HPDE6-E6E7 (cell line): ENCODE data around the gene DUSP10.

Experiments
- DNase-seq: peaks from one replicate; pipeline ENCODE4 v3.0.0; 2011; ENCODE audit warnings: missing footprints; ENCODE audit errors: extremely low spot score

DUSP10 gene

DNA sequence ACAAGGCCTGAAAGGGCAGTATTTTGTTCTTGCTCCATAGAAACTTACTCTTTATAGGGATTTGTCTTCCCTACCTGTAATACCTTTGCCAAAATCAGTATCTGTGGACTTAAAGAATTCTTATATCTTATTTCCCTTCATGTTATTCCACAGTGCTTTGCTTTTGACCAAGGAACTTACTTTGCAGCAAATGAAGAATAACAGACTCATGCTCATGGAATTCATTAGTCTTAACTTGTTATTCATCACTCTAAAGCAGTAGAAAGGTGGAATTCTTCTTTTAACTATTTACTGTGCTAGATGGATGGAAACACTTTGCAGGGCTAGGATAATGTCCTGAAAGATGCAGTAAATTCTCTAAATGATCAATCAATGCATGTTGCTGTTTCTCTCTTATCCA is 45.9 kb downstream of the DUSP10 start:
- no peak for DNase-seq

DNA sequence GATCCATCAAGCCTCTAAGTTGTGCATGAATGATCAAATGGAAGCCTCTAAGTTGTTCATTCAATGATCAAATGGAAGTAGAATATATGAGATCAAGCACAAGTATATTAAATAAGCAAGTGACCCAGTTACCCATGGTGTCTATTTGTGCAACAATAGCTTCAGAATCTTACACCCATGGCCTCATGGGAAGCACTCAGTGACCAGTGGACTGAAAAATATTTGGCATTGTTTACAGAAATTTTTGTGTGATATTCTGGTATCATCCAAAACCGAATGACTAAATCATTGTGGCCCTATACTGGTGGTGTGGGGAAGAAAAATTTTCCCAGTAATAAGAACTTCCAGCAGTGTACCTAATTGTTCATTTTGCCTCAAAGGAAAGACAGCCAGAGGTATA is 46.6 kb downstream of the DUSP10 start:
- DNase-seq, result no peak

DNA sequence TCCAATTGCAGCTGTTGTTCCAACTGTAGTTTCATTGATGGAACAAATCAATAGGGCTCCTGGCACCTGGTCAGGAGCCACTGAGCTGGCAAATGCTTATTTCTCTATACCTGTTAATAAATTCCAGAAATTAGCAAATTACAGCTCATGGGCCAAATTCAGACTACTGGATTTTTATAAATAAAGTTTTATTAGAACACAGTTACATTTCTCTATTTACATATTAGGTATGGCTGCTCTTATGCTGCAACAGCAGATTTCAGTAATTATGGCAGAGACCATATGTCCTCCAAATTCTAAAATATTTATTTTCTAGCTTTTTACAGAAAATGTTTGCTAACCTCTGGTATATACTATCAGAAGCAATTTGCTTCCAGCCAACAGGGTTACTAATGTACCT is 47.8 kb downstream of the DUSP10 start:
- no peak for DNase-seq

DNA sequence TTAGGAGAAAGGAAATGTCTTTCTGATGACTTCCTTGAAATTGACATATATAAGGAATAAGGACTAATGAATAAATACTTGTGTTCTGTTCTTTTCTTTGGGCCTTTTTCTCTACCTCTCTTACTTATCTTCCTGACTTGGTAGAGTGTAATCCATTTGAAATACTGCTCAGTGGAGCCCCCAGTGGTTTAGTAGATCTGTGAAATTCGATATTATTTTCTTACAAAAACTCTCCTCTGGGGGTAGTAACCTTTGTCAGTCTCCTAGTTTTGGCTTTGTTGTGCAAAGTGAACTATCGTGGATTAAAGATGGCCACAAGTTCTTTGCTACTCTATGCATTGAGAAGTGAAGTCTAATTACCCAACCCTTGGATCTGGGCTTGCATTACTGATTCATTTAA is 48.8 kb downstream of the DUSP10 start:
- DNase-seq, result no peak

DNA sequence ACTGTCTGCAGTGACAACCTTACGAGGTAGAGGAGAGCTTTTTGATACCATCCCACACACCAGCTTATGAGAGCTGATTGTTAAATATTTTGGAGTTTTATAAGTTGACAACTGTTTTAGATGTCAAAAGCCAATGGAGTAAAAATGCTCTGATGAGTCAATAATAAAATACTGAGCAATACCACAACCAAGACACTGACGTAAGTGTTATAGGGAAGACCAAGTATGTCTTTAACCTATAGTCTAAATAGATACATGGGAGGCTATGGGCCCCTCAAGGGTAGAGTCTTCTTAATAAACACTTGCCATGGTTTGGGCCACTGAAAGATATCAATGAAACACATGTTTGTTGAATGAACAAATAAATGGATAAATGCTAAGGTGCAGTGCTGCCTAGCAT is 49.2 kb downstream of the DUSP10 start:
- DNase-seq, result no peak

DNA sequence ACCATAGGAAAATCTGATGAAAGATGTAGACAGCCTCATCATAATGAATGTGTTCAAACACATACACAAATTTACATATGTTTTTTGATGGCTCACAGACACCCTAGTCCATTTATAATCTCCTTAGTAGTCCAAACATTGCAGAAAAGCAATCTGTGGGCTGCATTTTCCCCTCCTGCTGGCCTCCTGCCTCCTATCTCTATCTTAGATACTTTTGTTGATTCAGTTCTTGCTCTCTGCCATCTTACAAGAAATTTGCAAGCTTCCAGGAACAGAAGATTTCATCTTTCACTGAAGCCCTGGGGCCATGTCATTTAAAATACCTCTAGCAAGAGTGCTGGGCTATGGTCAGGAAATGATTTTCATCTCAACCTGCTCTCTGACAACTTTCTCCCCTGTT is 50.6 kb downstream of the DUSP10 start:
- DNase-seq, result no peak

DNA sequence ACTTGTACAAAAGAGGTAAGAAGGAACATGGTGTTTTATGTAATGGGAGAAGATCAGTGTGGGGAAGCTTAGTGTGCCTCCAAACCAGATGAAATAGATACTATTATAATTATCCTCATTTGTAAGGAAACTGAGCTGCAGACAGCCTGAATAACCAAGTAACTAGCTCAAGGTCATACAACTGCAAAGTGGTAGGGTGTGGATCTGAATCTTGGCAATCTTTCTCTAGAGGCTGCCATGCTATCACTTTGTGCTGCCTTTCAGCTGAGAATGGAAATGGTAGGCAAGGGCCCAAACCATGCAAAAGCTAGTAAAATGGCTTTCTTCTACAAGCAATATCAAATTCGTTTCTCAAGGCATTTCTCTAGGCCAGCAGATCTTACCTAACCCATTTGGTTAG is 51.0 kb downstream of the DUSP10 start:
- no peak for DNase-seq

DNA sequence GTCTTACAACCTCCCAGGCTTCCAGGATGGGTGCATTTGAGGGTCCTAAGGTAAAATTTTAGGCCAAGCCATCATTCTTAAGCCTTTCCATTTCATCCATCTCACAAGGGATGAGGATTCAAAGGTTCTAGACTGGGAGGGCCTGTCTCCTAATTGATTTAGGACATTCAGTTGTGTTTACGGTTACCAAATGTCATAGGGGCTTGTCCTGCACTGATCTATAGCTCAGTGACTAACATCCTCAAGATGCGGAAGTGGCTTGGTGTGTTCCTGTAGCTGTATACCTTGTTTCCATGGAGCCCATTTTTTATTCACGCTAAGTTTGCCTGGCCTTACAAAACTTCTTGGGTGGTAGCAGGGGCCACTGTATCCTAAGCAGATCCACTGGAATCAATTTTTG is 52.8 kb downstream of the DUSP10 start:
- peak; percentile 21 for DNase-seq

DNA sequence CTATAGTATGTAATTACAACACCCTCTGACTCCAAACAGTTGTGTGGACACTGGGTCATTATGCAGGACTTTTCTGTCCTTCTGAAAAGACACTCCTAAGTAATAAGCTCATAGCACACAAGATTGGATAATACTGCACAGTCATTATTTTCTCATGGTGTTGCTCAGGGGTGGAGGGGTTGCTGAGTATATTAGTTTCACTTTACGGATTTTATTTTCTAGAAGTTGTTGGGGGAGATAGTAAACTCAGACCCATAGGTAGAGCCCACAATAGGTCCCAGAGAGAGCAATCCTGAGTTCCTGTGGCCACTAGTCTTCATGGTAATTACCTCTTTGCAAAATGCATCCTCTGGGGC is 53.4 kb downstream of the DUSP10 start:
- DNase-seq, result no peak

DNA sequence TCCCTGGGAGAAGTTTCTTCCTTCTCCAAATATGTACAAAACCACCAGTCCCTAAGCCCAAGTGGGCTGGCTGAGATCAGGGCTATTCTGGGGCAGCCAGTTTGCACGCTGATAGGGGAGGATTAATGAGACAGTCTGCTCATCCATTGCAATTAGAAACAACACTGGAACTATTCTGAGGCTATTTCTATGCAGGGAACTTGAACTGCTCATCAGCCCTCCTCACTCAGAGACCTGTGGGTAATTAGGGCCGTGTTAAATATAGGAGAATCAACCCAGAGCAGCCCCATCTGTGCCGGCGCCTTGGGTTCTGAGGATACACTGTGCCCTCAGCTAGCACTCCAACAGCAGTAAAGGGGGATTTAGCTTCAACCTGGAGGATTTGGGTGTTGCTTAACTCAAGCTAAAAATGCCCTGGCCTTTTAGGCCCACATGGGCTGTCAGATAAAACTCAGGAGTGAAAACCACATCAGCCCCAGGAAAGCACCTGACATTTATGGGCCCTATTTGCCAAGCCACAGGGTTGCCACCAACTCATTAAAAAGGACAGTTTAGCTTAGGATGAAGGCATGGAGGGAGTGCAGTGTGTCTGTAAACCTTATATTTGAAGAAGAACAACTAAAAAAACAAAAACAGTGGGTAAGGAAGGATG is 53.9 kb downstream of the DUSP10 start:
- no peak for DNase-seq

DNA sequence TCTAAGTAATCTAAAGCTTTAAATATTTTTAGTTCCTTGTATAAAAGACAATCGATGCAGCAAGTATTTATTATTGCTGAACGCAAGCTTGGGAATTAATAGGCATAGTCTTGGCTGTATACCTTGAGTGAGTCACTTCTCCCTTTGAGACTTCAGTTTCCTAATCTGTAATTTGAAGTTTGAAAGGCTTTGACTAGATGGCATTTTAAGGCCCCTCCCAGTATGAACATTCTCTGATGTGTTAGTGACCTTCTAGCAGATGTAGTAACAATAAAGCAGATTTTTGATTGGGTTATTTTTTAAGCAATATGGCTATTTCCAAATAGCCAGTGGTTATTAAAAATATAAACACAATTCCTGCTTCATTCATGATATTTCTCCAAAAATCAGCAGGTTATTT is 58.2 kb downstream of the DUSP10 start:
- DNase-seq, result no peak

DNA sequence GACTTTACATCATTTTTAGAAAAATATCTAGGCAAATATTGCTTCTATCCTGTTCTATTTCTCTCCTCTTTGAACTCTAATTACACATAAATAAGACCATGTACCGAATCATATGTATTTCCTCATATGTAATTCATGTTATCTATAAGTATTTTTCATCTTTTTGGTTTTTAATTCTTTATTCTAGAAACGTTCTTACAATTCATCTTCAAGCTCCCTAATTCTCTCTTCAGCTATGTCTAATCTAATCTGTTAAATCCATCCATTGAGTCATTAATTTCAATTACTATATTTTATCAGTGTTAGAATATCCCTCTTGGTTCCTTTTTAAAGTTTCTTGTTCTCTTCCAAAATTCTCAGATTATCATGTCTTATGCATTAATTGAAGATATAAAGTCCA is 61.8 kb downstream of the DUSP10 start:
- DNase-seq, result no peak

DNA sequence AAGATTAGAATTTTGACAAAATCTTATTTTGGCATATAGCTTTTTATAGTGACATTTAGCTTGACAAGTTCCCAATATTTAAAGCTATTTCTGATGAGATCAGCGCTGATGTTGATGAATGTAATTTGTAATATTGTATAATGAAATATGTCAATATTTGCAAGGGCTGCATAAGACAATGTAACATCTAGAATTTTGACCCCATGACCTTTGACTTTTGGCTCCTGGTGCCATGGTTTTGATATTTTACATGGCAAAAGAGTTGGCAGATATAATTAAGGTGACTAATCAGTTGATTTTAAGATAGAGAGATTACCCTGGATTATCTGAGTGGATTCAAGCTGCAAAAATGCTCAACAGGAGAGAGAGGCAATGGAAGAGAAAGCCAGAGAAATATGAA is 63.9 kb downstream of the DUSP10 start:
- DNase-seq, result no peak

DNA sequence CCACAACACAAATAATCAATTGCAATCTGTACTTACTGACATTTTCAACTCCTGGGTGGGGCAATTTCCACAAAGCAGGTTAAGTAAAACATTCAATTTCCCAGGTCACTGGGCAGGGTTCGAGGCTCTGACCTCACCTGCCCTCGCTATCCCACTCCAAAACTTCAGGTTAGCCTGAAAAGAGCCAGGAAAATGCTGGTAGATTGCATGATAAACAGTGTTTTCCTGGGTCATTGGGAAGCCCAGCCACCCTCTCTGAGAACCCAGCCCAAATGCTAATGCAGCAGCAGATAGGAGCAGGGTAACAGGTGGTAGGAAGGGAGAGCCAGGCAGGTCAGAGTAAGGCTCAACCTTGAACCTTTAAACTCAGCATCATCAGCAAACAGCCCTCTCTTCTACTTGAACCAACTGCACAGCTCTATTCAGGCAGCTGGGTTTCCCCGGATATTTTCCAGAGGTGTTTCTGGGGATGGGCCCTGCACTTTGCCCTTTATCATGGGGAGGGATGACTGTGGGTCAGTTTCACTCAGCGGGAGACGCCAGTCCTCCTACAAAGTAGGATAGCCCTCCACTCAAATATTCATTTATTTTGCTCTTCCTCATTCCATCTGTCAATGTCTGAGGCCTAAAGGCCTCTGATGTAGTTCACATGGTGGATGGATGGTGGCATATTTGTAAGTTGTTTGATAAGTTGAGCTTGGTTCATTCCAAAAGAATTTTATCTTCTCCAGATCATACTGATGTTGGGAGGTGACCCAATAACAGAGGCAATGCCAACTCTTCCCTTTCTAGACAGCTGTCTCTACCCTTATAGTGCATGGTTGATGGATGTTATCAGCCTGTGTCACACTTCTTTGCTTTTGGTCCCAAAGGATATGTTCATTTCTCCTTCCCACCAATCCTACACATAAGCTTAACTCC is 65.7 kb downstream of the DUSP10 start:
- no peak for DNase-seq

DNA sequence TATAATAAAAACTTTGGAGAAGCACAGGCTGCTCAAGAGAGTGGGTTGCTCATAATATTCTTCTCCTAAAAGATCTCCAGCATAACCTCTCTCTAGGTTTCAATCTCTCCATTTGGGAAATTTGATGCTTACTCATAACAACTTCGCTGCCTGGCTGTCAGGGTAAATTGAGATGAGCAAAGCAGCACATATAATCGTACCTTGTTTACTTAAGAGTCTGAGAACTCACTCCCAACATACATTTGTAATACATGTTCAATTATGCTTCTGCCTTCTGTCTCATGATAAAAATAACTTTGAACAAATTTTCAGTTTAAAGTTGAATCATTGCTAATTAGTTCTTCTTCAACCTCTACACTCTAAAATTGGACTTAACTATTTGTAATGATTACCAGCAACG is 68.9 kb downstream of the DUSP10 start:
- DNase-seq, result no peak

DNA sequence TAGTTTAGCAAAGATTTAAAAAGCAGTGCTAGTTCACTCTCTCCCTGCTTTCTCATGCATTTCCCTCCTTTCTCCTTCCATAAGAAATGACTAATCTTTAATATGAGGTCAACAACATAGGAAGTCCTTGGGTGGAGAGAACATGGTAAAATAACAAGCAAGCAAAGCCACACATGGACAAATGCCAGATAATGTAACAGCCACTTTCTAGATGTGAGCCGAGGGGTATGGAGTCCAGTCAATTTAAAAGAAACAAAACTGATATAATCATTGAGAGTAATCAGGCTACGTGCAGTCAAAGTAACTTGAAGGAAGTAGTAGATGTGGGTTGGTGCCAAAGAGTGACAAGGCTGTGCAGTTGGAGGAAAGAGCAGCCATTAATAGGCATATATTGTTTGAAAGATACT is 69.6 kb downstream of the DUSP10 start:
- no peak for DNase-seq

DNA sequence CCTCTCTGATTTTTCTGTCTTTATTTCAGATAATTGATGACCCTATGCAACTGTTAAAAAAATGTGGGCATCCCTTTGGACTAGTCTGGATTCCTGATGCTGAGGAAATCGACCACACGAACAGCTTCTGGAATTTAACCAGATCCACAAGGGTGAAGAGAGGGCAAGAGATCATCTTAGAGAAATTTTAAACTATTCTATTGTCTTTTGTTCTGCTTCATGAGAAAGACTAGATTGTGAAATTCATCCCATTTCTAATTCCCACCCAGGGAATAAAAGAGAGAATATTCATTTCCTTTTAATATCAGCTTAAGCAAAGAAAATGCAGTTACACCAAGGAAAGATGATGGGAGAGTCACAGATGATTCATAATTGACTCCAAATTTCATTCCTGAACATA is 71.8 kb downstream of the DUSP10 start:
- no peak for DNase-seq

DNA sequence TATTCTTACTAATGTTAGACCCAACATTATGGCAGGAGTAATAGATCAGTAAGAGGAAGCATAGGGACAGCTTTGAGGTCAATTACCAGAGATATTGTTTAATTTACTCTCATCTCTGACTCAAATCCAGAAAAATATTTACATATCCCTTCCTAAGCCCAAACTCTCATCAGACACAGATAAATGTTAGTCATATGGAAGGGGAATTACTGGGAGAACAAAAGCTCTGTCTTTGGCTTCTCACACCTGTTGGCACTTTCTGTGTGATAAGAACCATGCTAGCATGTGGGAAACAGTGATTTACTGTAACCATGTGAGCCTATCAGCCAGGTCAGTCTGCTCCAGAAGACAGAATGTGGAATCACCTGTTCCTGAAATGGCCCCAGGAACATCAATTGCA is 72.4 kb downstream of the DUSP10 start:
- DNase-seq, result no peak

DNA sequence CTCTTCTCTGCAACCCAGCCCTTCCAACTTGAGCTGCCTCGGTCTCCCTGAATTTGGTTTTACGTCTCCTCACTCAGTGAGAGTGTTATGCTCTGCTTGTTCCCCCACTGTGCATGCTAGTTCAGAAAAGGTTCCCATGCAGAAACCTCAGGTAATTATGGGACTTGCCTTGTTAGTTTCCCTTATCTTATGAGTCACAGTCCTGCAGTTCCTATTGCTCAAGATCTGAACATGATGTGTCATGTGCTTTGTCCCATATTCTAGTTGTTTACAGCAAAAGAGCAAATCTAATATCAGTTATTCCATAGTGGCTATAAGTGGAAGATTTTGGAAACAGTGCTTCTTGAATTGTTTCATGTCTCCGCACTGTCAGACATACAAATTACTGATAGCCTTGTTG is 74.4 kb downstream of the DUSP10 start:
- DNase-seq, result peak; percentile 76

DNA sequence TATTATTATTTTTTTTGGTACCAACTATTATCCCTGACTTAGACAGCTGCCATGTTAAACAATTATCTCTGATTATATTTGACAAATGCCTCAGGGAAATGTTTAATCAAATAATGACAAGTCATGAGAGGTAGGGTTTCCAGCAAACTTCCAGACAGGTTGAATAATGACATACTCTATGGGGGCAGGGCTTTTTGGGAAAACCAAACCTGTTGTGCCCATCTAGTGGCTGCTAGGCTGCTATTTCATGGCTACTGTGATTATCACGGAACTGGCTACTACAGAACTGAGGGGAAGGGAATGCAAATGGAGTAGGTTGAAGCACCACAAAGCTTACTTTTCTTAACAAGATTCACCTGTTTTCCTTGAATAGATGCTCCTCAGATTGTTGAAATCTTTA is 77.6 kb downstream of the DUSP10 start:
- no peak for DNase-seq

DNA sequence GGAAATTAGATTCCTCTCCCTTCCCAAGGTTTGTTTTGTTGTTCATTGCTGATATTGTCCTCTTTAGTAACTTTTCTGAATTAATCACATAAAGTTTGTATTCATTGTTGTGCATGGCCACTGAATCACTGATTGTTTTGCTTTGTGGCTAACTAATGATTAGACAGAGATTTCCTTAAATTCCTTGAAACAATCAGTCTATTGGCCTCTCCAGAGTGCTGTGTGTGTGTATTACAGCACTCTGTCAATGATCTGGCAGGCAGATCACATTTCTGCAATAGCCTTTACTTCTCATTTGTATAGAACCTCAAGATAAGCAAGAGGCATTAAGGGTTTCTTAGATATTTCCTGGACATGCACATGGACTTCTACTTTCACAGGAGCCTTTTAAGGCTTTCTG is 78.6 kb downstream of the DUSP10 start:
- DNase-seq, result no peak

DNA sequence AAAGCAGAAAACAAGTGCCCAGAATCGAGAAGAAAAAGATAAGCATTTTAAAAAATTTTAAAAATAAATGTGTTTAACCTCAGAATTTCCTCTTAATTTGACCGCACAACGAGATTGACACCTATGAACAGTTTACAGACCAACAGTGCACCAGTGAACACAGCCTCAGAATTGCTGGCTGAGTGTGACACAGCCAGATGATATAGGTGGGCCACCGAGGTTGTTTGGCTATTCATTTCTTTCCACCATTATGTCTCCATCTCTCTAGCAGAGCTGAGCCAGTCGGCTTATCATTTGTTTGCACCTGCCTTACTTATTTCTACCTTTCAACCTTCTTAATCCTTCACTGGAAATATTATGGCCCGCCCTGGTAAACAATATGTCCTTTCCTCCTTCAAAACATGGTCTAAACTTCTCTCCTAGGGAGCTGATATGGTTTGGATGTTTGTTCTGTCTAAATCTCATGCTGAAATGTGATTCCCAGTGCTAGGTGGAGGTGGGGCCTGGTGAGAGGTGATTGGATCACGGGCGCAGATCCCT is 86.1 kb downstream of the DUSP10 start:
- DNase-seq, result no peak
